Measurements from ENCODE around the gene MGMT. TPM values are rescaled to one million over a fixed set of nuclear protein-coding genes. Genes with fewer than 3 reads are reported as not detected.

Gene MGMT
- total and polyA plus RNA-seq, 9 of the 15 experiments (the other 6 are each of a cell fraction or from before 2014, with no cell fraction given), result 0.03 to 0.29 (median 0.11) TPM; not detected in 4

GRCh38 chr10:129631870-129632623 lies 165.0 kb downstream of the MGMT start (continued):
- TF ChIP-seq ATF3 (IDR thresholded peaks at IDR 0.05) (no peak), ATF3 (CRISPR knock-in tag; conservative IDR thresholded peaks at IDR 0.05) (no peak), AFF1 (IDR thresholded peaks at IDR 0.05; ENCODE audit: low read depth in 1 of 2, partially characterized antibody in 2 of 2) (no peak)

GRCh38 chr10:129637010-129637409 lies 170.0 kb downstream of the MGMT start:
- intact Hi-C loops (cut with micrococcal nuclease), result no loop called here
- Histone ChIP-seq H3K27me3 (ENCODE audit: control insufficient read depth in 2 of 2, insufficient read depth in 2 of 2, low read length in 2 of 2) (no peaks in the 10 kb centered on the region; a peak in 1 of 5 replicates), H3K27ac (ENCODE audit: extremely low read depth, low read depth, low read length) (no peak overlapping the region), H3K9me1 (ENCODE audit: control insufficient read depth, insufficient read depth, low read length) (no peaks in the 10 kb centered on the region), H3K4me2 (ENCODE audit: insufficient read depth, low read length) (no peak overlapping the region), H3K9me3 (replicated peaks; ENCODE audit: control insufficient read depth, insufficient read depth, low read depth, low read length) (no peaks in the 10 kb centered on the region), H3K79me2 (ENCODE audit: control insufficient read depth, insufficient read depth, low read length) (no peaks in the 10 kb centered on the region), H3K4me1 (replicated peaks in 1 of 2; ENCODE audit: control insufficient read depth in 2 of 2, insufficient read depth in 2 of 2, low read length in 2 of 2) (no peaks in the 10 kb centered on the region), H3K4me3 (no peak overlapping the region), H2AFZ (ENCODE audit: low read depth, low read length) (no peak overlapping the region), H3K36me3 (ENCODE audit: control insufficient read depth, insufficient read depth, low read length) (no peaks in the 10 kb centered on the region), H4K20me1 (replicated peaks; ENCODE audit: control insufficient read depth, insufficient read depth, low read length) (no peaks in the 10 kb centered on the region), H3K9ac (ENCODE audit: insufficient read depth in 1 of 2, low read depth in 2 of 2, low read length in 2 of 2) (no peak overlapping the region)
- FAIRE-seq, result no peak
- ChIA-PET POLR2A (no interaction called here), CTCF (ENCODE audit: low intra/inter-chr PET ratio) (no interaction called here)
- ATAC-seq, result no peak
- WGBS (ENCODE audit: insufficient coverage, low coverage, missing lambda C conversion rate), result 0% methylated on average over 3 of the region's 3 CpGs
- BruUV-seq (replicated peaks), result no TSS peak
- no peak for DNase-seq (ENCODE audit: extremely low read depth in 1 of 4, low spot score in 3 of 4)
- in situ Hi-C loops (cut with MboI), result no loop called here
- TF ChIP-seq ZNF217 (CRISPR knock-in tag; IDR thresholded peaks at IDR 0.05) (no peak), GTF2E2 (tag; IDR thresholded peaks at IDR 0.05) (no peak), ZNF146 (CRISPR knock-in tag; IDR thresholded peaks at IDR 0.05; ENCODE audit: unreplicated experiment) (no peak), ARID4B (CRISPR knock-in tag; IDR thresholded peaks at IDR 0.05) (no peak), SIN3B (IDR thresholded peaks at IDR 0.05; ENCODE audit: low read depth) (no peak), TGIF2 (CRISPR knock-in tag; IDR thresholded peaks at IDR 0.05) (no peak), ZNF644 (tag; IDR thresholded peaks at IDR 0.05; ENCODE audit: low read depth) (no peak), FOXK2 (conservative IDR thresholded peaks at IDR 0.05 in 1 of 2, IDR thresholded peaks at IDR 0.05 in 1 of 2; ENCODE audit: low read depth in 2 of 2) (no peak)

All from K562 (cell line).